MG63 (cell line): ENCODE measurements around the gene BEND2. TPM values are rescaled to one million over a fixed set of nuclear protein-coding genes. Genes with fewer than 3 reads are reported as not detected.
"Not testable (repeated sequence)": the region's sequence is repeated elsewhere in the genome, so short reads cannot be mapped to it uniquely, and the experiment has no call there.

Experiments used
- DNase-seq: peaks from one replicate; pipeline ENCODE4 v3.0.0-alpha.2; 2020
- H3K27me3 ChIP-seq: fragments of 250-450 bp; sonication (Bioruptor Pico); 2 replicates; pipeline ENCODE4 v1.5.1; 2020; ENCODE audit warnings: mild to moderate bottlenecking, moderate library complexity
- H3K36me3 ChIP-seq: fragments of 250-450 bp; sonication (Bioruptor Pico); 2 replicates; pipeline ENCODE4 v1.5.1; 2020; ENCODE audit warnings: mild to moderate bottlenecking, moderate library complexity
- H3K4me3 ChIP-seq: fragments of 250-450 bp; sonication (Bioruptor Pico); 2 replicates; pipeline ENCODE4 v1.5.1; 2020; ENCODE audit warnings: mild to moderate bottlenecking, moderate library complexity
- H3K9me3 ChIP-seq: fragments of 250-450 bp; sonication (Bioruptor Pico); 2 replicates; pipeline ENCODE4 v1.5.1; 2020; ENCODE audit warnings: mild to moderate bottlenecking, moderate library complexity
- total RNA-seq: library from RNA; depleted of rRNA; stranded (reverse); fragments of >200 nt; shearing (Covaris generic); gene quantifications from 2 replicates; pipeline ENCODE4 v1.2.3, GENCODE V29; 2014; ENCODE audit warnings: low replicate concordance; rRNA removed

The BEND2 gene
- not detected in 2 replicates for total RNA-seq

DNA sequence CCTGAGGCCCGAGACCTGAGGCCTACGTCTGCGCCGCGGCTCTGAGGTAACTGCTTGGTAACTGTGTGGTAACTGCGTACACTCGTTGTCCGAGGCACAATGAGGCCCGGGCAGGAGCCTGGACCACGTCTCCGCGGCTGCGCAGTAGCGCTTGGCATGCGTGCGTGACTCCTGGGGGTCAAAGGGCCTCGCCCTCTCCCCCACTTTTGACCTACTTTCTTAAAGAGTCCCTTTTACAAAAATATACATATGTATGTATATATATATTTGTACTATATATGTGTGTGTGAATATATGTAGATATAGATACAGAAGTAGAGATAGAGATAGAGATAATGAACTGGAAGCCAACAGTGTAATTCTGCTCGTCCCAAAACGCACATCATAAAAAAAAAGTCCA is at the start of gene BEND2:
Gene BEND2, minus strand, starts transcription at position 101 of the 400 bp plus-strand sequence. CDS start 136 bp downstream, outside the sequence.
- no peaks in the 10 kb centered on the region for H3K36me3 ChIP-seq
- no peaks in the 10 kb centered on the region for H3K9me3 ChIP-seq
- H3K27me3 ChIP-seq: no peaks in the 10 kb centered on the region
- no peak within 1 kb of the TSS for H3K4me3 ChIP-seq
- no peak for DNase-seq

- no peak for DNase-seq
- no peak overlapping the region for H3K4me3 ChIP-seq
- H3K27me3 ChIP-seq: no peaks in the 10 kb centered on the region
- no peaks in the 10 kb centered on the region; the same call in 1 of the 2 replicates for H3K36me3 ChIP-seq
- no peaks in the 10 kb centered on the region for H3K9me3 ChIP-seq
These were observed 34.4 kb upstream of the BEND2 start for GRCh38 chrX:18255059-18255458.

DNA sequence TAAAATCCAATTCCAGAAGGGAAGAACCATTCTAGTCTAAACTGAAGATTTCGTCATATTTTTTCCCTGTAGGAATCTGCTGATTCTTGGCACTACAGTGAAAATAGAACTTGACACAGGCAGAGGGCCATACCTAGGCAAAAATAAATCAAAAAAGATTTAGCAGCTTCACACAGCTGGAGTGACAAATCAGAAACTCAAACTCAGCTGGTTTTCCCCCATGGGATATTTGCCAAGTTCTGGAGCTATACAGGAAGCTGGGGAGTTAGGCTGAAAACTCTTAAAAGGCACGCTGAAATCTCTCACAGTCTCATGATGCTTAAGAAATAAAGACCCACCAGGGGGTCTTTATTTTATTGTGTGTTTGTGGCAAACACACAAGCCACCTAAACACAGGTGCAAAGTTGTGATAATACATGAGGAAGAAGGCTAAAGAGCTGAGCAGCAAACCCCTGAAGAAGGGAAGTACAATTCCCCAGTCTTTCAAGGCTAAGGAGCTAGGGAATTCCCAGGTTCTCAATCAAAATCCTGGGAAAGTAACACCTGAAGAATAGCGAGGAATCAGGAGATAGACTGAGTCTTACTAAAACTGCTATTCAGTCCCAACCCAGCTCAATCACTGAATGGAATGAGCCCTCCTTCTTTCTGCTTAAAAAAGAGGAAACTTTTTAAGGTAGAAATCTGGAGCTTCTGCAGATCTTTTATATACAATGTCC is 32.1 kb upstream of the BEND2 start:
- Histone ChIP-seq H3K27me3 (no peaks in the 10 kb centered on the region), H3K36me3 (no peaks in the 10 kb centered on the region; the same call in 1 of the 2 replicates), H3K4me3 (no peak overlapping the region), H3K9me3 (no peaks in the 10 kb centered on the region)
- no peak for DNase-seq

DNA sequence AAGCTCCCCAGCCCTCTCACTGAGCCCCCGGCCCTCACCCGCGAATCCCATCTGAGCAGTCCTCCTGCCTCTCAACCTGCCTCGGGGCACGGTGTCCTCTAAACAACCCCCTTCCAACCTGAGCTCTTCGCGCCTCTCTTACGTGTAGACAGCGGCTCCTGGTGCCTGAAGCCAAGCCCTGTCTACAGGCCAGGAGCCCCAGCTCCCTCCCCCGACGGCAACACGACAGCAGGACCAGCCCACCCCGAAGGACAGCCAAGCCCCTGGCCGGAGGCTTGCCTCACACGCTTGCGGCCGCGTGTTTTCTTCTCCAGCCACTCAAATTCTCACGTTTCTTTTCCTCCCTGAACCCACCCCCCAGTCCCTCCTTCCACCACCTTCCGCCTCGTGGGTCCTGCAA is 9.0 kb upstream of the BEND2 start:
- H3K27me3 ChIP-seq, DNase-seq, H3K36me3 ChIP-seq, H3K4me3 ChIP-seq, H3K9me3 ChIP-seq: not testable (repeated sequence)

DNA sequence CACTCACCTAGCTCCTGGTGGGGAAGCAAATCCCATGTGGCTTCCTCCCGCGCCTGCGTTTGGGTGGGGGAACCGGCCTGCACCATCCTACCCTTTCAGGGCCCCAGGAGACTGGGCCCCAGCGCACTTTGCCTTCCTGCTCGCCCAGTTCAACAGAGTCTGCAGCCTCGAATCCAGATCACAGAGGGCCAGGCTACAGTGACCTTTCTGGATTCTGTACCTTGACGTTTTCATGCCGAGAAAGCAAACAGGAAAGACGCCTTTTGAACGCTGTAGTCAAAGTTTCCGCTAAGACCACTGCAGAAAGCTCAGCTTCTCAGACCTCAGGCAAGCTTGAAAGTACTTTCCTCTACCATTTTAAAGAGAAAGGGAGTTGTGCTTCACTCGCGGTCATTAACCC is 7.4 kb upstream of the BEND2 start:
- H3K36me3 ChIP-seq: no peaks in the 10 kb centered on the region
- no peak overlapping the region for H3K4me3 ChIP-seq
- H3K27me3 ChIP-seq: no peaks in the 10 kb centered on the region
- no peak for DNase-seq
- no peaks in the 10 kb centered on the region for H3K9me3 ChIP-seq

DNA sequence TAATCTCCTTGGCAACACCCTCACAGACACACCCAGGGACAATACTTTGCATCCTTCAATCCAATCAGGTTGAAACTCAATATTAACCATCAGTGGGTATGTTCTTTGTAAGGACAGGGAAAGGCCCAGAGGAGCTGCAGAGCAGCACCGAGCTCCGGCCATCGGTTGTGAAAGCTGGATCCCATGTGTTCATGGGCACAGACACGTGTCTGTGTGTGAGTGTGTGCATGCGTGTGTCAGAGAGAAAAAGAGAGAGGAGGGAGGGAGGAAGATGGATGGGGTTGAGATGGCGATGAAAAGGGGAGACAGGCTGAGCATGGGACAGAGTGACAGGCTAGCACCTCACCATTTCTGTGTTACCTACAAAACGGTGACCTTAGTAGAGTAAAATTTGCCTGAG is 6.8 kb upstream of the BEND2 start:
- no peaks in the 10 kb centered on the region for H3K9me3 ChIP-seq
- no peak overlapping the region for H3K4me3 ChIP-seq
- no peaks in the 10 kb centered on the region for H3K36me3 ChIP-seq
- H3K27me3 ChIP-seq: no peaks in the 10 kb centered on the region
- DNase-seq: no peak

- DNase-seq: no peak
- Histone ChIP-seq H3K36me3 (no peaks in the 10 kb centered on the region), H3K4me3 (no peak overlapping the region), H3K9me3 (no peaks in the 10 kb centered on the region), H3K27me3 (no peaks in the 10 kb centered on the region; the same call in 1 of the 2 replicates)
These were observed 10.2 kb downstream of the BEND2 start for GRCh38 chrX:18210470-18210869.

DNA sequence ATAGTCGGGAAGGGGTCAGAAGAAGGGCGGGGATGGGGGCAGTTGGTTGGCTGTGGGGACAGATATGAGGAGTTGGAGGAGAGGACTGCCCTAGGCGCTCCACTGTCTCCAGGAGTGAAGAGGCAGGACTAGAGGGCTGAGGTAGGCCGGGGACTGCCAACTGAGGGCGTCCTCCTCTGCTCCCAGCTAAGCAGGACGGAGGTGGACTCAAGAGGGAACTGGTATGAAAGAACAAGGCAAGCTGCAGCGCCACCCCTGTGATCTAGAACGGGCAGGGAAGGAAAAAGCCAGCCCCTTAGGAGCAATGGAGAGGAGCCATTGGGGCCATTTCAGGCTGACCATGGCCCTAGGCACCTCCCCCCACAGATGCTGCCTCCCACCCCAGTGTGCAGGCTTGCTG is 14.0 kb downstream of the BEND2 start:
- no peak for DNase-seq
- Histone ChIP-seq H3K27me3 (no peaks in the 10 kb centered on the region), H3K36me3 (no peaks in the 10 kb centered on the region), H3K9me3 (no peaks in the 10 kb centered on the region), H3K4me3 (no peak overlapping the region)

DNA sequence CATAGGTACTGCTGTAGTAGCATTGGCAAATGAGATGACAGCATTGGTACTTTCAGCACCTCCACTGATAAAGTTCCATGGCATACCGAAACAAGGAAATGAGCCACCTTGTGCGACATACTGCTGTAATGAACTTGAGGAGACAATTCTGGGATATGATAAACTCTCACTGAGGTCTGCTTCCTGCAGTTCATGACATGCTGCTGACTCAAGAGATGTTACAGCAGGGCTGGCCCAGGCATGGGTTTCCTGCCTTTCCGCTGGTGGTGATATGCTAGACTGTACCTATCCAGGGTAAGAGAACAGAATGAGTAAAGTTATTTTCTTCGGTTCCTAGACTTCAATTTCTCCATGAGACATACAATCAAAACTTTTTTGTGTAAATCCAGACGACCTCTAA is 17.1 kb downstream of the BEND2 start:
- DNase-seq: no peak
- H3K27me3 ChIP-seq: no peaks in the 10 kb centered on the region
- H3K4me3 ChIP-seq: no peak overlapping the region
- H3K36me3 ChIP-seq: no peaks in the 10 kb centered on the region
- H3K9me3 ChIP-seq: no peaks in the 10 kb centered on the region

- H3K27me3 ChIP-seq: no peaks in the 10 kb centered on the region
- no peaks in the 10 kb centered on the region for H3K9me3 ChIP-seq
- DNase-seq: no peak
- no peaks in the 10 kb centered on the region for H3K36me3 ChIP-seq
- H3K4me3 ChIP-seq: no peak overlapping the region
These were observed 26.0 kb downstream of the BEND2 start for GRCh38 chrX:18194688-18195087.

DNA sequence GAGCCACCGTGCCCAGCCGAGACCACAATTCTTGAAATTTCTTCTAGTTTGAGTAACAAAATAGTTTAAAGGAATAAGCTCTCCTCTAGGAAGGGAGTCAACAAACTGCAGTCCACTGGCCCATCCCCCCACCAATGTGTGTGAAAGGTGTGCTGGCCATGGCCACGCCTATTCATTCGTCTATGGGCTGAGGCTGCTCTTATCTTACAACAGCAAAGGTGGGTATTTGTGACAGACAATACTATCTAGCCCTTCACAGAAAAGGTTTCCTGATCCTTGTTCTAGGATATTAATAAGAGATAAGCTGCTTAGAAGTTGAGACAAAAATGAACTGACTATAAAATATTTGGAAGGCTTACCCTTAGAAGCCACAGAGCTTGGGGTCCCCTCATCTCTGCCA is 41.2 kb downstream of the BEND2 start:
- DNase-seq: no peak
- Histone ChIP-seq H3K36me3 (no peaks in the 10 kb centered on the region), H3K4me3 (no peak overlapping the region), H3K27me3 (no peaks in the 10 kb centered on the region), H3K9me3 (no peaks in the 10 kb centered on the region)

GRCh38 chrX:18174971-18175370 is 45.7 kb downstream of the BEND2 start:
- Histone ChIP-seq H3K4me3 (no peak overlapping the region), H3K36me3 (no peaks in the 10 kb centered on the region), H3K27me3 (no peaks in the 10 kb centered on the region), H3K9me3 (no peaks in the 10 kb centered on the region)
- DNase-seq: no peak

DNA sequence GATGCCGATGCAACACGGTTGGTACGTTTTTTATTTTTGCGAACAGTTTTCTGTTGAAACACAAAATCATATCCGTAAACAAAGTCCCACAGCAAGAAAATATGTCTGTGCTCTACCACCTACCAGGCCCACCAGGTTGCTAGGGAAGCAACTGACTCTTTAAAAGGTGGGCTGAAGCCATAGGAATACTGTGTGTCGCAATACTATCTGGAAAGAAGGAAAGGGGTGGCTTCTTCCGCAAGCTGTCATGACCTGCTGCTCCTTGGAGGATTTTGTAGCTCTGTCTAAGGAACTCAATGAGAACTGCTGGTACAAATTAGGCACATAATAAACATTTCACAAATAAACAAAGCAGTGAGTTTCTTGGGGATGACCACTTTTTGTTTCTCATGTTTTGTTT is 46.5 kb downstream of the BEND2 start:
- Histone ChIP-seq H3K9me3 (no peaks in the 10 kb centered on the region), H3K36me3 (no peaks in the 10 kb centered on the region), H3K4me3 (no peak overlapping the region), H3K27me3 (no peaks in the 10 kb centered on the region)
- DNase-seq: no peak

DNA sequence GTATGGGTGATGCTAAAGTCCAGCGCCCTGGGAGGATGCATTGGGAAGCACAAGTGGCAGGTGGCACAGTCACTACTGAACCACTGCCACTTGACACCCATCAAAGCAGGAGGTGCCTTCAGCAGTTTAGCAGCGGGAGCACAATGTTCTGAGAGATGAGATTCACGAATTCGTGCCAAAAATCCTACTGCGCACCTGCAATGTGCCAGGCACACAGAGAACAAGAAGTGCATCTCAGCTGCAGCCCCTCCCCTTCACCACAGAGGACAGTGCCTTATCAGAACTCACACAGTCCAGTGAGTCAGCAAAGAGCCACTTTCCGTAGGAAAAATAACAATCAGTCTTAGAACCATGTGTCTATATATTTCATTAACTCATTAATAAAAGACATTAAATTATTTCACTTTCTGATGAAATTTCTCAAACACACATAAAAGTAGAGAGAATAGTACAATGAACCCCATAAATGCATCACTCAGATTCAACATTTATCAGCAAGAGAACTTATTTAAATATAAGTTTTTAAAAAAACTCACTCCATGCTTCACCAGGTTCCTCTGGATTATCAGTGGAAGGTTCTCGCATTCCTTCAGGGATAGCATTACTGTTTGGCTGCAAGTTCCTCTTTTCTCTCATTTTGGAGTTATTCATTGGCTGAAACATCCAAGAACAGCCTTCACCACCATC is 47.0 kb downstream of the BEND2 start:
- no peaks in the 10 kb centered on the region for H3K36me3 ChIP-seq
- H3K27me3 ChIP-seq: no peaks in the 10 kb centered on the region
- no peaks in the 10 kb centered on the region for H3K9me3 ChIP-seq
- no peak for DNase-seq
- no peak overlapping the region for H3K4me3 ChIP-seq

GRCh38 chrX:18172970-18173369 is 47.7 kb downstream of the BEND2 start:
- DNase-seq: no peak
- no peak overlapping the region for H3K4me3 ChIP-seq
- H3K36me3 ChIP-seq: no peaks in the 10 kb centered on the region
- H3K27me3 ChIP-seq: no peaks in the 10 kb centered on the region
- no peaks in the 10 kb centered on the region for H3K9me3 ChIP-seq

GRCh38 chrX:18170910-18171309 is 49.8 kb downstream of the BEND2 start:
- Histone ChIP-seq H3K4me3 (no peak overlapping the region), H3K36me3 (no peaks in the 10 kb centered on the region), H3K27me3 (no peaks in the 10 kb centered on the region), H3K9me3 (no peaks in the 10 kb centered on the region)
- DNase-seq: no peak

DNA sequence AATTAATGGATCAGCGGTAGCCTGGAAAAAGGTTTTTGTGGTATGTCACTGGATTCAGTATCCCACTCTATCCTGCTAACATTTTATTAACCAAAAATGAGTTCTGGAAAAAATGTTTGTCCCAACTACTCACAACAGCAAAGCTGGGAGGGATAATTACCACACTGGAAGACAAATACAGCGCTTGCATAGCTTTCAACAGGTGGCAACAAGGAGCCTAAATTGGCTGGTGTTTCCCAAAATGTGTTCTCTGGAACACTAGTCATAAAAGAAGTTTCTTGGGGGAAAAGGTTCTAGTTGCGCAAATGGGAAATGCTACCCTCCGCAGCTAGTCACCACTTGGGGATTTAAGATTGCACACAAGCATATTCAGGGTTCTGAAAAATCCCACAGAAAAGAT is 54.6 kb downstream of the BEND2 start:
- DNase-seq: no peak
- H3K9me3 ChIP-seq: no peaks in the 10 kb centered on the region
- H3K4me3 ChIP-seq: no peak overlapping the region
- H3K36me3 ChIP-seq: no peaks in the 10 kb centered on the region
- H3K27me3 ChIP-seq: no peaks in the 10 kb centered on the region

DNA sequence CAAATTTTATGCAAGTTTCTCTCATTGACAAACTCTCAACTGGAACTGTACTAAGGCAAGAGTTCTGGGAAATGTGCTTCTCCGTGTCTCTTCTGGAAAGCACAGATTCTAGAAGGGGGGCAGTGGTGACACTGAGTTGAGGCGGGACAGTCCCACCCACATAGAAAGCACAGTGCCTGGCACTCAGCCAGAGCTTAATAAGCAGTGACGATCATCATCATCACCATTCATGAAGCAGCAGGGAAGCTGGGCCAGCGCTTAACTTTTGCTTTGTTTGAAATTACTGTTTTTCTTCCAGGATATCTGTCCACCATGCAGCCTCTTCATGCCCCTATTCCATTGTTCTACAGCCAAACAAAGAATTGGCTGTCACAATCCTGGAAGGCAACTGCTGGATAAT is 60.3 kb downstream of the BEND2 start:
- H3K27me3 ChIP-seq: no peaks in the 10 kb centered on the region
- no peak for DNase-seq
- H3K4me3 ChIP-seq: no peak overlapping the region
- no peaks in the 10 kb centered on the region for H3K36me3 ChIP-seq
- no peaks in the 10 kb centered on the region for H3K9me3 ChIP-seq
